GM18858 (cell line): ENCODE measurements around the gene GALR1.
"Not testable (repeated sequence)": the region's sequence is repeated elsewhere in the genome, so short reads cannot be mapped to it uniquely, and the experiment has no call there.

Experiments used
- ATAC-seq: cut with Tn5 transposase; IDR thresholded peaks from one replicate; pipeline ENCODE4 v1.9.1; 2021; ENCODE audit not compliant: unreplicated experiment

The GALR1 gene

DNA sequence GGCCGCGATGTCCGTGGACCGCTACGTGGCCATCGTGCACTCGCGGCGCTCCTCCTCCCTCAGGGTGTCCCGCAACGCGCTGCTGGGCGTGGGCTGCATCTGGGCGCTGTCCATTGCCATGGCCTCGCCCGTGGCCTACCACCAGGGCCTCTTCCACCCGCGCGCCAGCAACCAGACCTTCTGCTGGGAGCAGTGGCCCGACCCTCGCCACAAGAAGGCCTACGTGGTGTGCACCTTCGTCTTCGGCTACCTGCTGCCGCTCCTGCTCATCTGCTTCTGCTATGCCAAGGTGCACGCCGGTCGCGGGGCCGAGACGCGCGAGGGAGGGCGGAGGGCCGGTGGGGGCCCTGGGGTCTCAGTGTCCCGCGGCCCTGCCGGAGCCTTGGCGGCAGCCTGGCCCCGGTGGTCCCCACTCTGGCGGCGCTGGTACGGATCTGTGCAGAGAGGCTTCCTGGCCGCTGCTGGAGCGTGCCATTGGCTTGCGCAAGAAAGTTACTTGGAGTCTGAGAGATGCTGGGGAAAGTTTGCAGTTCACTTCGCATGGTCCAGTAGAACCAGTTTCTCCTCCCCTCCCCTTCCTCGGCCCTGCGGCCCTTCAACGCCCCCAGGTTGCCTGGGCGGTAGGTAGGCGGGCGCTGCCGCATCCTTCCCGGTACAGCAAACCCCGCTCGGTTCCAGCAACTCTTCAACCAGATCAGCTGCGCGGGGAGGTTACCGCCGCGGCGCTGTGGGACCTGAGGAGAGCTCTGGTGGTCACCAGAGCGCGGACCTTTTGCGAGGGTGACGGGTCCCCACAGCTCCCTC is 1.5 kb downstream of the GALR1 start:
- no peak for ATAC-seq

GRCh38 chr18:77251730-77252050 is 2.0 kb downstream of the GALR1 start:
- no peak for ATAC-seq

GRCh38 chr18:77254711-77255405 is 5.2 kb downstream of the GALR1 start:
- ATAC-seq, result no peak

GRCh38 chr18:77255426-77256105 is 5.9 kb downstream of the GALR1 start:
- no peak for ATAC-seq

- no peak for ATAC-seq
These were observed 13.2 kb downstream of the GALR1 start for GRCh38 chr18:77262643-77263465.

DNA sequence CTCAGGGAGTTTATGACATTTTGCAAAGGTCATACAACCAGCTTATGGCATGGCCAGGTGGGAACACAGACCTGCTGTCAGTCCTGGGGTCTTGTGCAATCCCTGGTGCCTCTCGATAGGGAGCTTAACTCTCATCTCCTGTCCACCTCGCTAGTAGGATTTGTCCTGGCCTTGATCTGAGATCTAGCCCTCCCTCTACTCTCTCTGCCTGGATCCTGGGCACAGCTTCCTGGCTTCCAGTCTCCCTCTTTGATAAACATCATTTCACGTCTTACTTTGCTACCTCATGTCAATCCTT is 13.8 kb downstream of the GALR1 start:
- ATAC-seq, result no peak

GRCh38 chr18:77267969-77268368 is 18.3 kb downstream of the GALR1 start:
- no peak for ATAC-seq

DNA sequence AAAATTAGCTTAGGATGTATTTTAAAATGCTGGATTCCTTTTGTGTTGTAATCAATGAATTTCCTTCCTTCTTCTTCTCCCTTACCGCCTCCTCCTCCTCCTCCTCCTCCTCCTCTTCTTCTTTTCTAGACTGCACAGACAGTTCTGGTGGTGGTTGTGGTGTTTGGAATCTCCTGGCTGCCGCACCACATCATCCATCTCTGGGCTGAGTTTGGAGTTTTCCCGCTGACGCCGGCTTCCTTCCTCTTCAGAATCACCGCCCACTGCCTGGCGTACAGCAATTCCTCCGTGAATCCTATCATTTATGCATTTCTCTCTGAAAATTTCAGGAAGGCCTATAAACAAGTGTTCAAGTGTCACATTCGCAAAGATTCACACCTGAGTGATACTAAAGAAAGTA is 18.8 kb downstream of the GALR1 start:
- no peak for ATAC-seq

DNA sequence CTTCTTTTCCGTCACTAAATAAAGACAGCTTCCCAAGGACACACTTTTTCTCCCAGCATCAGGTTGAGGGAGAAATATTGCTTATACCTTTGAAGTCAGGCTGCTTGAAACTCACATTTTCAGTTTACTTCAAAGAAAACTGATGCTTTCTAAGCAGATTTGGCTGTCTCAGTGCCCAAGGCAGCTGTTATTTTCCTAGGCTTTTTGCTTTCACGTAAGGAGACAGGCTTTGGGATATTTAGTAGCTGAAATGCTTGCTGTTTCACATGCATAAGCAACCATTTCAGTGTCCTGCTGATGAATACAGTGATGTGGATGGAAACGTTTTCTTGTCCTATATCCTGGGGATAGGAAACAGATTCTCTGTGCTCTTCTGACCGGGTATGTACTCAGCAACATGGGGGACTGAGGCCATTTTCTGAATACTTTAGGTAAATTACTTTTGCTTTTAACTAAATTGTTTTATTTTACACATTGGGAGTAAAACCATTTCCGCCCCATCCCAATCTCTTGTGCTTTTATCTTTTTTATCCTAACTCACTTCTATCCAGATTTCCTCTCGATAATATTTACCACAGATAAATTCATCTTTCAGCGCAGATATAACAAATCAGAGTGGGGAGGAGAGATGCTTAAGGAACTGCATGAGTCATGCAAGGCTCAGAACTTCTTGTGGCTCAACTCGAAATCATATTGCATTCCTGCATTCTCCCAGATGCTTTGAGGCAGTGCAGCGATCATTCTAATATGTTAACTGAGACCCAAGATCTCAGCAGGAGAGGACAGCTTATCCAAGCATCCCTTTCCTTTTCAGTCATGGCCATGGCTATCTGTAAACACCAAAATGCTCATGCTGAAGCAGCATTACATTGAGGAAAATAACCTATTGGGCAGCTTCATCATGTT is 22.2 kb downstream of the GALR1 start:
- no peak for ATAC-seq

- ATAC-seq, result not testable (repeated sequence)
These were observed 41.2 kb downstream of the GALR1 start for GRCh38 chr18:77290841-77291240.

DNA sequence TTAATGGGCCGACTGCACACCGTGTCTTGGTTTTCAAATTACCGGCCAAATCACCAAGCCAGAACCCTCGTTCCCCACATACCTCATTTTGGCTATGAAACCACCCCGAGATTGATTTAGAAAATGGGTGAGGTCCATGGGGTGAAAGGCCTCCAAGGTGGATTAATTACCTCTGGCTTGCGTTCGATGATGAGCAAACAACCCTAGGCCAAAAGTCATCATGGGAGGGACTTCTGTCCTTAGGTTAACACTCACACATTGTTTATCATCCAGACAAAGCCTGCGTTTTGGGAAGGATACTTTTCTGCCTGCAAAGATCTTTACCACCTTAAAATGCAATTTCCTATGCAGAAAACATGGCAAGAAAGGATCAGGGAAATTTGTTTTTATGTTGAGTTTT is 48.5 kb downstream of the GALR1 start:
- no peak for ATAC-seq

DNA sequence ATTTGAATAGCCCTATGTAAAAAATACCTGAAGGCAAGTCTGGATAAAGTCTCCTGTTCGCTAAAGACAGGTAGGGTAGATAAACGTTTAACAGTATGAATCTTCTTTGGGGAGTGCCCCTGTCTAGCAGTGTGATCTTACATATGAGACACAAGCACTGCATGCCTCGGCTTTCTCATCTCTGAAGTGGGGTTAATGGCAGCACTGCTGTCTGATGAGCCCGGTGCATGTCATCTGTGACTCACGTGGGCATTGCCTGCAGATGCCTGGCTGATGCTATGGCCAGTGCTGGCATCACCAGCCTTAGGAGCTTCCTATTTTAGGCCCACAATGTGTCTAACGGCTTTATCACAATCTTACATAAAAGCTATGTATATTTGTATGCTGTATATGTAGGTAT is 50.1 kb downstream of the GALR1 start:
- no peak for ATAC-seq

- no peak for ATAC-seq
These were observed 50.9 kb downstream of the GALR1 start for GRCh38 chr18:77300579-77300978.

DNA sequence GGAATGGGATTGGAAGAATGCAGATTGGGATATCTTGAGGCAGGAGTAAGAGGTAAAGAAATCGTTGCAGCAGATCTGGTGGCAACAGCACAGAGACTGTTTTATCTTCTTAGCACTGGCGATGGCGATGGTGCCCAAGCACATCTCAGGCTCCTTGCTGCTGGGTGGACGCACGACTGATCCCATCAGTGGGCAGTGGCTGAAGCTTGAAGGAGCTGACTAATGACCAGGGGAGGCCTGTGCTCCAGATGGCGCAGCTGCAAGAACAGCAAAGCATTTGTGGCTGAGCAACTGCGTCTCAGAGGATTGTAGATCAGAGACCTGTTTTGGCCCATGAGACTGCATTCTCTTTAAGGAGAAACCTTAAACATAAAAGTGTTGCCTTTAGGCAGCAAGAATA is 54.6 kb downstream of the GALR1 start:
- ATAC-seq, result no peak

DNA sequence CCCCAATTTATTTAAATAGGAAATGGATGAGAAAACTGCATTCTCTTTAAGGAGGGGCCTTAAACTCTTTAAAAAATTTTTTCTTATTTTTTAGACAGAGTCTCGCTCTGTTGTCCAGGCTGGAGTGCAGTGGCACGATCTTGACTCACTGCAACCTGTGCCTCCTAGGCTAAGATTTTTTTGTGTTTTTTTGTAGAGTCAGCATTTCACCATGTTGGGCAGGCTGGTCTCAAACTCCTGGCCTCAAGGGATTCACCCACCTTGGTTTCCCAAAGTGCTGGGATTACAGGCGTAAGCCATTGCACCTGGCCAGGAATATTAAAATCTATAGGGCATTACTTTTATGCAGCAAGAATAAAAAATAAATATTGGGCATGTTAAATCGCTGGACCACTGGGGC is 56.0 kb downstream of the GALR1 start:
- ATAC-seq, result no peak

GRCh38 chr18:77308216-77308615 is 58.6 kb downstream of the GALR1 start:
- ATAC-seq, result no peak

- ATAC-seq, result no peak
These were observed 64.9 kb downstream of the GALR1 start for GRCh38 chr18:77314511-77314910.

DNA sequence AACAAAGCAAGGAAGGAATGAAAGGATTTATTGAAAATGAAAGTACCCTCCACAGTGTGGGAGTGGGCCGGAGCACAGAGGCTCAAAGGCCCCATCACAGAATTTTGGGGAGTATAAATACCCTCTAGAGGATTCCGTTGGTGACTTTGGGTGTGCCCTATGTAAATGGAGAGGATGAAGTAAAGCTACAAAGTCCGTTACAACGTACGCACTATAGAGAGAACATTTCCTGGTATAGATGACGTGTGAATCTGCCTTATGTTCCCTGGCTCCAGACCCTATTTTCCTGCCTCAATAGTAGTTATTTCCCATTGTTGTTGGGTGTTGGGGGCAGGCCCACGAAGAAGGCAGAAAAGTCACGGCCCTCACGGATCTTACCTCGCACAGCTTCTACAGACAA is 65.3 kb downstream of the GALR1 start:
- ATAC-seq, result no peak

DNA sequence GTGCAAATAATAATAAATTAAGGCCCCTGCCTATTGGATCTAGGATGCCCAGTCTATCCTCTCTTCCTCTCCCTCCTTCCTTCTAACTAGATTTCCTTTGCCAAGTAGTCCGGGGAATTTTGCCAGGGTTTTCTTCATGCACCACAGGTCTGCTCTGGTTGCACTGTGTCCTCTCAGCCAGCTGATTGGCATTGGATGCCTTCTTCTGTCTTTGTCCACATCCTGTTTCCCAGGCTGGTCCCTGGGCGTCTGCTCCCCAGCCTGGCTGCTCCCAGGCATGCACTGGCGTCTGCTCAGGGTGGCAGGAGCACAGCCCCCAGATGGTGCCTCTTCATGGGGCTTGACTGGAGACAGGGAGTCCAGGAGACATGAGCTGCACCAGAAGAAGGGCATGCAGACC is 66.4 kb downstream of the GALR1 start:
- no peak for ATAC-seq

DNA sequence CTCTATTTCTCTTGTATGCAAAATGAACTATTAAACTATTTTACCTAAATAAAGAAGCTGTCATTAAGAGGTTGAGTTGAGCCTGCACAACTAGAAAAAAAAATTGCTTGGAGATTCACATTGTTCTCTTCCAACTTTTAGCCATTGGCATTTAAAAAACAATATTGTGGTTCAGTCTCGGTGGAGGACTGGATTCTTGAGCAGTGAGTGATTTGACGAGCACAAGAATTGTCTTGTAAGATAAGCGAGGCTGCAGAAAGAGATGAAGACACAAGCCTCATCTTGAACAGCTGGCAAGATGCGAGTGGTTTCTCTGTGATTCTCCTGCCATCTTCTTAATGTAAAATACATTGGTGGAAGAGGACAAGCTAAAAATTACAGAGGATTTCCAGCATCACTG is 67.0 kb downstream of the GALR1 start:
- no peak for ATAC-seq
